Embryonic facial prominence (tissue), 1 donor: ENCODE results near the gene TPST1.

Experiments
- DNase-seq: peaks from one replicate; pipeline ENCODE4 v3.0.0-alpha.2; 2016; ENCODE audit errors: extremely low spot score

TPST1 gene

GRCh38 chr7:66238773-66239466 lies 33.8 kb downstream of the TPST1 start:
- DNase-seq = no peak

GRCh38 chr7:66239467-66239856 lies 34.3 kb downstream of the TPST1 start:
- no peak for DNase-seq

- no peak for DNase-seq
Observed at GRCh38 chr7:66245008-66245407, 39.9 kb downstream of the TPST1 start.

- DNase-seq = no peak
Observed at GRCh38 chr7:66246554-66247171, 41.5 kb downstream of the TPST1 start.

GRCh38 chr7:66247380-66248078 lies 42.4 kb downstream of the TPST1 start:
- DNase-seq = no peak

GRCh38 chr7:66250711-66251110 lies 45.6 kb downstream of the TPST1 start:
- DNase-seq = no peak

- DNase-seq = no peak
Observed at GRCh38 chr7:66255534-66256100, 50.5 kb downstream of the TPST1 start.

- no peak for DNase-seq
Observed at GRCh38 chr7:66256281-66256680, 51.1 kb downstream of the TPST1 start.

- DNase-seq = no peak
Observed at GRCh38 chr7:66257481-66257880, 52.3 kb downstream of the TPST1 start.

- DNase-seq = no peak
Observed at GRCh38 chr7:66258409-66258808, 53.3 kb downstream of the TPST1 start.

GRCh38 chr7:66261941-66262340 lies 56.8 kb downstream of the TPST1 start:
- no peak for DNase-seq

GRCh38 chr7:66263936-66264335 lies 58.8 kb downstream of the TPST1 start:
- DNase-seq = no peak

- DNase-seq = no peak
Observed at GRCh38 chr7:66265566-66265965, 60.4 kb downstream of the TPST1 start.

GRCh38 chr7:66267249-66267648 lies 62.1 kb downstream of the TPST1 start:
- DNase-seq = no peak

- DNase-seq = no peak
Observed at GRCh38 chr7:66269978-66270377, 64.8 kb downstream of the TPST1 start.

GRCh38 chr7:66272321-66272720 lies 67.2 kb downstream of the TPST1 start:
- DNase-seq = no peak

- DNase-seq = no peak
Observed at GRCh38 chr7:66276363-66276762, 71.2 kb downstream of the TPST1 start.

GRCh38 chr7:66277492-66277891 lies 72.4 kb downstream of the TPST1 start:
- no peak for DNase-seq

- no peak for DNase-seq
Observed at GRCh38 chr7:66279912-66280311, 74.8 kb downstream of the TPST1 start.

- peak; percentile 44 for DNase-seq
Observed at GRCh38 chr7:66281678-66282590, 76.8 kb downstream of the TPST1 start.

- no peak for DNase-seq
Observed at GRCh38 chr7:66282591-66282935, 77.4 kb downstream of the TPST1 start.
